Measurements from ENCODE around the gene PCNX2. TPM values are rescaled to one million over a fixed set of nuclear protein-coding genes. Genes with fewer than 3 reads are reported as not detected.
A peak's percentile ranks its signal among the peaks of the same experiment; 100 is the strongest.

Gene PCNX2
- total and polyA plus RNA-seq, 10 of the 15 experiments (the other 5 are each of a cell fraction or from before 2014, with no cell fraction given) = 2.1 to 16.4 (median 8.1) TPM

DNA sequence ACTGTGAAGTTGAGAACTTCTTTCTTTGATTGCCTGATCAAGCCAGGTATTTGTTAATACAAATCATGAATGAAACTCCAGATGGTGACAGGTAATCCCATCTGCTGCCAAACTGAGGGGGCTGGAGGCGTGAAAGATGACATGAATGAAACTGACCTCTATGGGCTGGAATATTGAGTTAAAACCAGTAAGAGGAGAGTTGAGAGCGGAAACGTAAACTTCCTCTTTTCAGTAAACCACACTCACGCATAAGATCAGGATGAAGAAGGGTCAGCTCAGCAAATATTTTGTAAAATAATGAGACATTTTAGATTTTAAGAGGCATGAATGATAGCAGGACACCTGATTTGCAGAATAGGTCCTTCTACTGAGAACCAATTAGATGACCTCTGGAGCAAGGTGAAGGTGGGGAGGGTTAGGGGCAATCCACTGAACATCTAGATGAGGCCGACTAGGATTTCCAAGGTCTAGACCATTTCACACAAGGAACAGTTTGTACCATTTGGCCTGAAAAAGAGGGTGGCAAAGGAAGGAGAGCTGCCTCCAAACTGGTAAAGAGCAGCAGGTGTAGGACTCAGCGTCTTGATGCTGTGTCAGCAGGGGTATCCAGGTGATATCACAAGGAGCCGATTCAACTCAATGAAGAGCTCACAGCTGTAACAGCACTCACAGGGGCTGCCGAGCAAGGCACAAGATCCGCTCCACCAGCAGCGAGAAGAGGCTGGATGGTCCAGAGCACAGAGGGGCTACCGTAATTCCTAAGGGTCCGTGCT is 212.6 kb downstream of the PCNX2 start (continued):
- TF ChIP-seq, protein P1, sequence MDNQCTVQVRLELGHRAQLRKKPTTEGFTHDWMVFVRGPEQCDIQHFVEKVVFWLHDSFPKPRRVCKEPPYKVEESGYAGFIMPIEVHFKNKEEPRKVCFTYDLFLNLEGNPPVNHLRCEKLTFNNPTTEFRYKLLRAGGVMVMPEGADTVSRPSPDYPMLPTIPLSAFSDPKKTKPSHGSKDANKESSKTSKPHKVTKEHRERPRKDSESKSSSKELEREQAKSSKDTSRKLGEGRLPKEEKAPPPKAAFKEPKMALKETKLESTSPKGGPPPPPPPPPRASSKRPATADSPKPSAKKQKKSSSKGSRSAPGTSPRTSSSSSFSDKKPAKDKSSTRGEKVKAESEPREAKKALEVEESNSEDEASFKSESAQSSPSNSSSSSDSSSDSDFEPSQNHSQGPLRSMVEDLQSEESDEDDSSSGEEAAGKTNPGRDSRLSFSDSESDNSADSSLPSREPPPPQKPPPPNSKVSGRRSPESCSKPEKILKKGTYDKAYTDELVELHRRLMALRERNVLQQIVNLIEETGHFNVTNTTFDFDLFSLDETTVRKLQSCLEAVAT (IDR thresholded peaks at IDR 0.05) = no peak
- TF ChIP-seq MTA2 (IDR thresholded peaks at IDR 0.05; ENCODE audit: low read depth) (0 out of 2 replicates have a peak, but pooled peaks have one; percentile 20), HDAC6 (IDR thresholded peaks at IDR 0.05; ENCODE audit: unreplicated experiment) (no peak), RBBP5 (conservative IDR thresholded peaks at IDR 0.05) (no peak)
- TF ChIP-seq, protein P2, sequence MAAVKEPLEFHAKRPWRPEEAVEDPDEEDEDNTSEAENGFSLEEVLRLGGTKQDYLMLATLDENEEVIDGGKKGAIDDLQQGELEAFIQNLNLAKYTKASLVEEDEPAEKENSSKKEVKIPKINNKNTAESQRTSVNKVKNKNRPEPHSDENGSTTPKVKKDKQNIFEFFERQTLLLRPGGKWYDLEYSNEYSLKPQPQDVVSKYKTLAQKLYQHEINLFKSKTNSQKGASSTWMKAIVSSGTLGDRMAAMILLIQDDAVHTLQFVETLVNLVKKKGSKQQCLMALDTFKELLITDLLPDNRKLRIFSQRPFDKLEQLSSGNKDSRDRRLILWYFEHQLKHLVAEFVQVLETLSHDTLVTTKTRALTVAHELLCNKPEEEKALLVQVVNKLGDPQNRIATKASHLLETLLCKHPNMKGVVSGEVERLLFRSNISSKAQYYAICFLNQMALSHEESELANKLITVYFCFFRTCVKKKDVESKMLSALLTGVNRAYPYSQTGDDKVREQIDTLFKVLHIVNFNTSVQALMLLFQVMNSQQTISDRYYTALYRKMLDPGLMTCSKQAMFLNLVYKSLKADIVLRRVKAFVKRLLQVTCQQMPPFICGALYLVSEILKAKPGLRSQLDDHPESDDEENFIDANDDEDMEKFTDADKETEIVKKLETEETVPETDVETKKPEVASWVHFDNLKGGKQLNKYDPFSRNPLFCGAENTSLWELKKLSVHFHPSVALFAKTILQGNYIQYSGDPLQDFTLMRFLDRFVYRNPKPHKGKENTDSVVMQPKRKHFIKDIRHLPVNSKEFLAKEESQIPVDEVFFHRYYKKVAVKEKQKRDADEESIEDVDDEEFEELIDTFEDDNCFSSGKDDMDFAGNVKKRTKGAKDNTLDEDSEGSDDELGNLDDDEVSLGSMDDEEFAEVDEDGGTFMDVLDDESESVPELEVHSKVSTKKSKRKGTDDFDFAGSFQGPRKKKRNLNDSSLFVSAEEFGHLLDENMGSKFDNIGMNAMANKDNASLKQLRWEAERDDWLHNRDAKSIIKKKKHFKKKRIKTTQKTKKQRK (IDR thresholded peaks at IDR 0.05; ENCODE audit: low read depth, low read length) = no peak

DNA sequence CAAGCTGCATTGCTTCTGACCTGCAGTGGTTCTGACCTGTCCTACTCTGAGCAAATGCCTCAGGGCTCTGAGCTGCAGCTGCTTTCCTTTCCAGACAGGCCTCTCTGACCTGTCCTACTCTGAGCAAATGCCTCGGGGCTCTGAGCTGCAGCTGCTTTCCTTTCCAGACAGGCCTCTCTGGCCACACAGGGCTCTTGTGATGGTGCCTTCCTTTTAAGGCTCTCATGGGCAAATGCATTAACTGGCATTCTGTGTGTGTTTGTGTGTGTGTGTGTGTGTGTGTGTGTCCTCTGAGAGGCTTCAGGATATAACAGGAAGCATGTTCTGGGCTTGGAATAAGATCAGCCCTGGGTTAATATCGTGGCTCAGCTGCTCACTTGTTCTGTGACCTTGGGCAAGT is 213.8 kb downstream of the PCNX2 start:
- in situ Hi-C loops (cut with MboI) (no loop called here), intact Hi-C loops (cut with micrococcal nuclease; ENCODE audit: unreplicated experiment) (no loop called here)
- Histone ChIP-seq H3K79me2 (ENCODE audit: control insufficient read depth, insufficient read depth, low read length) (no peaks in the 10 kb centered on the region), H3K27me3 (replicated peaks in 1 of 2; ENCODE audit: control insufficient read depth in 2 of 2, insufficient read depth in 2 of 2, low read length in 1 of 2) (no peaks in the 10 kb centered on the region), H3K4me1 (ENCODE audit: control insufficient read depth, insufficient read depth, low read length) (no peaks in the 10 kb centered on the region), H3K36me3 (ENCODE audit: control insufficient read depth in 2 of 2, insufficient read depth in 2 of 2, low read length in 1 of 2) (no peaks in the 10 kb centered on the region), H3K27ac (ENCODE audit: control insufficient read depth, insufficient read depth) (no peak overlapping the region), H3K4me2 (ENCODE audit: control insufficient read depth, insufficient read depth) (no peak overlapping the region), H3K9ac (ENCODE audit: control insufficient read depth, insufficient read depth, low read length) (no peak overlapping the region), H3K9me3 (replicated peaks; ENCODE audit: control insufficient read depth, insufficient read depth, low read length) (no peaks in the 10 kb centered on the region), H2AFZ (ENCODE audit: control insufficient read depth, low read depth, low read length) (no peak overlapping the region), H4K20me1 (ENCODE audit: control insufficient read depth, insufficient read depth) (no peaks in the 10 kb centered on the region; the same call in 1 of the 2 replicates), H3K4me3 (no peak overlapping the region)
- ChIA-PET CTCF (no interaction called here), RAD21 (ENCODE audit: unreplicated experiment) (no interaction called here), POLR2A (no interaction called here), SMC1A (ENCODE audit: uncharacterized antibody, unreplicated experiment) (interaction anchor here (0.8 kb wide), 1 partner anchor 36 kb away, joined by 3 read pairs; no protein-coding TSS in a partner anchor)
- FAIRE-seq (no peak), ATAC-seq (peak; percentile 35; the same call in 2 of the 3 replicates), DNase-seq (ENCODE audit: low read depth, low spot score) (no peak)
- no TSS peak for BruUV-seq (replicated peaks)
- WGBS (ENCODE audit: insufficient coverage, insufficient replicate concordance, low lambda C conversion rate, missing lambda C conversion rate) = 66% methylated on average over 2 of the region's 2 CpGs
- TF ChIP-seq, protein P3, sequence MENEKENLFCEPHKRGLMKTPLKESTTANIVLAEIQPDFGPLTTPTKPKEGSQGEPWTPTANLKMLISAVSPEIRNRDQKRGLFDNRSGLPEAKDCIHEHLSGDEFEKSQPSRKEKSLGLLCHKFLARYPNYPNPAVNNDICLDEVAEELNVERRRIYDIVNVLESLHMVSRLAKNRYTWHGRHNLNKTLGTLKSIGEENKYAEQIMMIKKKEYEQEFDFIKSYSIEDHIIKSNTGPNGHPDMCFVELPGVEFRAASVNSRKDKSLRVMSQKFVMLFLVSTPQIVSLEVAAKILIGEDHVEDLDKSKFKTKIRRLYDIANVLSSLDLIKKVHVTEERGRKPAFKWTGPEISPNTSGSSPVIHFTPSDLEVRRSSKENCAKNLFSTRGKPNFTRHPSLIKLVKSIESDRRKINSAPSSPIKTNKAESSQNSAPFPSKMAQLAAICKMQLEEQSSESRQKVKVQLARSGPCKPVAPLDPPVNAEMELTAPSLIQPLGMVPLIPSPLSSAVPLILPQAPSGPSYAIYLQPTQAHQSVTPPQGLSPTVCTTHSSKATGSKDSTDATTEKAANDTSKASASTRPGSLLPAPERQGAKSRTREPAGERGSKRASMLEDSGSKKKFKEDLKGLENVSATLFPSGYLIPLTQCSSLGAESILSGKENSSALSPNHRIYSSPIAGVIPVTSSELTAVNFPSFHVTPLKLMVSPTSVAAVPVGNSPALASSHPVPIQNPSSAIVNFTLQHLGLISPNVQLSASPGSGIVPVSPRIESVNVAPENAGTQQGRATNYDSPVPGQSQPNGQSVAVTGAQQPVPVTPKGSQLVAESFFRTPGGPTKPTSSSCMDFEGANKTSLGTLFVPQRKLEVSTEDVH (IDR thresholded peaks at IDR 0.05; ENCODE audit: low read depth, partially characterized antibody) = no peak
- TF ChIP-seq TBL1XR1 (IDR thresholded peaks at IDR 0.05; ENCODE audit: low read depth, low read length) = no peak
- TF ChIP-seq, protein P4, sequence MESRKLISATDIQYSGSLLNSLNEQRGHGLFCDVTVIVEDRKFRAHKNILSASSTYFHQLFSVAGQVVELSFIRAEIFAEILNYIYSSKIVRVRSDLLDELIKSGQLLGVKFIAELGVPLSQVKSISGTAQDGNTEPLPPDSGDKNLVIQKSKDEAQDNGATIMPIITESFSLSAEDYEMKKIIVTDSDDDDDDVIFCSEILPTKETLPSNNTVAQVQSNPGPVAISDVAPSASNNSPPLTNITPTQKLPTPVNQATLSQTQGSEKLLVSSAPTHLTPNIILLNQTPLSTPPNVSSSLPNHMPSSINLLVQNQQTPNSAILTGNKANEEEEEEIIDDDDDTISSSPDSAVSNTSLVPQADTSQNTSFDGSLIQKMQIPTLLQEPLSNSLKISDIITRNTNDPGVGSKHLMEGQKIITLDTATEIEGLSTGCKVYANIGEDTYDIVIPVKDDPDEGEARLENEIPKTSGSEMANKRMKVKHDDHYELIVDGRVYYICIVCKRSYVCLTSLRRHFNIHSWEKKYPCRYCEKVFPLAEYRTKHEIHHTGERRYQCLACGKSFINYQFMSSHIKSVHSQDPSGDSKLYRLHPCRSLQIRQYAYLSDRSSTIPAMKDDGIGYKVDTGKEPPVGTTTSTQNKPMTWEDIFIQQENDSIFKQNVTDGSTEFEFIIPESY (IDR thresholded peaks at IDR 0.05) = no peak
- no peak for TF ChIP-seq TAF1 (IDR thresholded peaks at IDR 0.05; ENCODE audit: borderline replicate concordance, low read depth, low read length)
- TF ChIP-seq TCF3 (IDR thresholded peaks at IDR 0.05; ENCODE audit: borderline replicate concordance, insufficient read depth, low read depth, low read length) = no peak

All from GM12878 (cell line).